Ishikawa (cell line): ENCODE data around the gene HRK.

ENCODE experiments used
- CEBPB ChIP-seq: IDR thresholded peaks from 2 replicates; pipeline ENCODE4 v1.6.1; 2012
- CREB1 ChIP-seq: IDR thresholded peaks from 2 replicates; pipeline ENCODE4 v1.6.1; 2012; ENCODE audit warnings: low read depth
- EGR1 ChIP-seq: IDR thresholded peaks from 2 replicates; pipeline ENCODE4 v1.6.1; 2012
- EP300 ChIP-seq: IDR thresholded peaks from 2 replicates; pipeline ENCODE4 v1.6.1; 2012; ENCODE audit warnings: borderline replicate concordance
- FOXM1 ChIP-seq: IDR thresholded peaks from 2 replicates; pipeline ENCODE4 v1.6.1; 2012; ENCODE audit warnings: low read depth, borderline replicate concordance
- MAX ChIP-seq: IDR thresholded peaks from 2 replicates; pipeline ENCODE4 v1.6.1; 2012
- NFIC ChIP-seq: IDR thresholded peaks from 2 replicates; pipeline ENCODE4 v1.6.1; 2012
- RAD21 ChIP-seq: IDR thresholded peaks from 2 replicates; pipeline ENCODE4 v1.6.1; 2012; ENCODE audit warnings: low read depth
- REST ChIP-seq: IDR thresholded peaks from 2 replicates; pipeline ENCODE4 v1.6.1; 2012; ENCODE audit warnings: low read depth, mild to moderate bottlenecking
- TAF1 ChIP-seq: IDR thresholded peaks from 2 replicates; pipeline ENCODE4 v1.6.1; 2012; ENCODE audit warnings: low read depth, mild to moderate bottlenecking
- TCF12 ChIP-seq: IDR thresholded peaks from 2 replicates; pipeline ENCODE4 v1.6.1; 2012; ENCODE audit warnings: low read depth
- TEAD4 ChIP-seq: IDR thresholded peaks from 2 replicates; pipeline ENCODE4 v1.6.1; 2012
- USF1 ChIP-seq: IDR thresholded peaks from 2 replicates; pipeline ENCODE4 v1.6.1; 2012
- YY1 ChIP-seq: IDR thresholded peaks from 2 replicates; pipeline ENCODE4 v1.6.1; 2012; ENCODE audit warnings: low read depth
- ZBTB7A ChIP-seq: IDR thresholded peaks from 2 replicates; pipeline ENCODE4 v1.6.1; 2012; ENCODE audit warnings: low read depth

HRK gene

GRCh38 chr12:116863275-116863767 lies 17.9 kb downstream of the HRK start:
- no peak for TF ChIP-seq TAF1
- TF ChIP-seq RAD21: peak; percentile 62

GRCh38 chr12:116862167-116862566 lies 19.1 kb downstream of the HRK start:
- TF ChIP-seq CEBPB: no peak
- TF ChIP-seq TCF12: no peak
- TF ChIP-seq REST: no peak
- no peak for TF ChIP-seq NFIC
- TF ChIP-seq YY1: no peak
- no peak for TF ChIP-seq TAF1
- no peak for TF ChIP-seq FOXM1

GRCh38 chr12:116861320-116861719 lies 19.9 kb downstream of the HRK start:
- TF ChIP-seq CEBPB (no peak), NFIC (no peak), REST (no peak), CREB1 (no peak), ZBTB7A (no peak), EP300 (no peak), YY1 (no peak), FOXM1 (no peak), RAD21 (no peak), TCF12 (no peak), USF1 (no peak), MAX (no peak), TEAD4 (no peak), TAF1 (no peak), EGR1 (no peak)

- no peak for TF ChIP-seq YY1
- no peak for TF ChIP-seq TCF12
- no peak for TF ChIP-seq CREB1
- TF ChIP-seq NFIC: no peak
- TF ChIP-seq EP300: no peak
- no peak for TF ChIP-seq TEAD4
- TF ChIP-seq EGR1: no peak
- TF ChIP-seq CEBPB: no peak
- no peak for TF ChIP-seq REST
- TF ChIP-seq TAF1: no peak
- TF ChIP-seq RAD21: no peak
Measured at GRCh38 chr12:116860263-116860662, 21.0 kb downstream of the HRK start.

GRCh38 chr12:116859079-116859478 lies 22.2 kb downstream of the HRK start:
- TF ChIP-seq MAX (no peak), FOXM1 (no peak), NFIC (no peak), REST (no peak), CEBPB (no peak), EP300 (no peak), TCF12 (no peak), CREB1 (no peak), TEAD4 (no peak), TAF1 (no peak), EGR1 (no peak), ZBTB7A (no peak), YY1 (no peak), RAD21 (no peak)
